HG02981 (cell line): Measurements from ENCODE around the gene A3GALT2.

Experiments used
- ATAC-seq: cut with Tn5 transposase; IDR thresholded peaks from one replicate; pipeline ENCODE4 v1.9.1; 2021; ENCODE audit warnings: mild to moderate bottlenecking, moderate library complexity; ENCODE audit not compliant: unreplicated experiment

The A3GALT2 gene

DNA sequence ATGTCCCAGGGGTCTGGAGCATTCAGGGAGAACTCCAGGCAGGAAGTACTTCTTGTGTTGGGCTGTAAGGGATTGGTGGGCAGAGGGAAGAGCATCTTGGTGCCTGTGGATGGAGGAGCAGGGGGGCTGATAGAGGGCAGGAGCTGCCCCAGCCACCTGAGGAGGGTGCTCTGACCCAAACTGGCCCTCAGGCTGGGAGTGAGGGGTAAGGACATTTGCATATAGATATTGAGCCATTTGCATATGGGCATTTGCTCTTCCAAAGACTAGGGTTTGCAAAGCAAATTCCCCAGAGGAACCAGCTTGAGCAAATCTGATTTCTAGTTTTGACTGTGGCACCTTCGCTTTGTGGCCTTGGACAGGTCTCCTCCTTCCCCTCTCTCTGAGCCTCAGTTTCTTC is 46.5 kb downstream of the A3GALT2 start:
- no peak for ATAC-seq

DNA sequence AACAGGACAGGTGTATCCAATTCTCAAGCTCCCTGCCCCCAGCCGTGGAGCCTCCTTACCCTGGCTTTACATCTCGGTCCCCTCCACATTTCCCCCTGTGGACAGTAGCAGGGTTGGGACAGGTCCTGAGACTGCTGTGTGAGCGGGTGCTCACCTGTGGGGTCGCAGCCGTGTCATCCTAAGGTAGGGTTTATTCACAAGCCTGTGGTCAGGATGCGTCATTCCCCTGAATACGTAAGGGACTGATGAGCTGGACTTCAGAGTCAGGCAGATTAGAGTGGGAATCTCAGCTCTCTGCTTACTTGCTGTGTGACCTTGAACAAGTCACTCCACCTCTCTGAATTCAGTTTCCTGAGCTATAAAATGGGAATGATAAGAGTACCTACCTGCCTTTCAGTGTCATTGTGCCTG is 46.9 kb downstream of the A3GALT2 start:
- no peak for ATAC-seq

DNA sequence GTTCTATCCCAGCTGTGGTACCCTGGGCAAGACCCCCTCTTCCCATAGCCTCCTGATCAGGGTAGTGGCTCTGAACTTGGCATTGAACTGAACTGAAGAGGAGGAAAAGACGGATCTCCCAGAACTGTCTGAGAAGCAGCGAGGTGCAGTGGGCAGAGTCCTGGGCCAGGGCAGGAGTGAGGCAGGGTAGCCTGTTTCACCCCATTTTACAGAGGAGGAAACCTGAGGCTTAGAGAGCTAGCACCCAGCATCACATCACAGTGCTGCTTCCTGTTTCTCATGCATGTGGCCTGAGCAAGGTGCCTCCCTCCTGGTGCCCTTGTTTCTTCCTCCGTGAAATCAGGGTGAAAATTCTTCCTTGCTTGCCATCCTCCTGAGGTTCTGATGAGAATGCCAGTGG is 47.5 kb downstream of the A3GALT2 start:
- no peak for ATAC-seq

DNA sequence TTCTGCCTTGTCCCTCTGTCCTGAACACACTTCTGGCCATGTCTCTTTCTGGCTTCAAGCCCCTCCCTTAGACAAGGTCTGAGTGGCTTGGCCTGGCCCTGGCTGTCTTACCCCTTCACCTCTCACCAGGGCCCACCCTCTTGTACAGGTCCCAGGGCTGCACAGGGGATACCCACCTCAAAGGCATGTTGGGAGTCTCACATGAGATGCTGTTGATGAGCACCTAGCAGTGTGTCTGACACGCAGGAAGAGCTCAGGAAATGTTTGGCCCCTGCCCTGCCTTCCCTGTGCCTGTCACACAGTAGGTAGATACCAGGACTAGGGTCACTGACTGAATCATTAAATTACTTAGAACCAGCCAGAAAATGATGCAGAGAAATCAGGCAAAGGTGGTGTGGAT is 48.0 kb downstream of the A3GALT2 start:
- ATAC-seq: no peak

DNA sequence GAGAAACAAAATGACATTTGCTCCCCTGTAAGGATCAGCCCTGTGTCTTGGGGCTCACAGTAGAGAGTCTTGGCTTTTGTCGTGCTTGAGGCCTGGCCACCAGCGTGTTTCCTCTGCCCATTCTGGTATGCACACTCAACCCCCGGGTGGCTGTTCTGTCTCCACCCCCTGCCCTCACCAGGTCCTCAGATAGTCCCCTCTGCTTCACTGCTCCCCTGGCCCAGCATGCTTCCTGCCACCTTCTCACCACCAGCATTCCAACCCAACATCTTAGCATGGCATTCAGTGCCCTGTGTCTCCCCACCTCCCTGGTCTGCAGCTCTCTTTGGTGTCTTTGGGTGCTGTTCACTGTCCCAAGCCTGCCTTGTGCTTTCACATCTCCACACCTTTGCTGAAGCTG is 48.4 kb downstream of the A3GALT2 start:
- no peak for ATAC-seq

DNA sequence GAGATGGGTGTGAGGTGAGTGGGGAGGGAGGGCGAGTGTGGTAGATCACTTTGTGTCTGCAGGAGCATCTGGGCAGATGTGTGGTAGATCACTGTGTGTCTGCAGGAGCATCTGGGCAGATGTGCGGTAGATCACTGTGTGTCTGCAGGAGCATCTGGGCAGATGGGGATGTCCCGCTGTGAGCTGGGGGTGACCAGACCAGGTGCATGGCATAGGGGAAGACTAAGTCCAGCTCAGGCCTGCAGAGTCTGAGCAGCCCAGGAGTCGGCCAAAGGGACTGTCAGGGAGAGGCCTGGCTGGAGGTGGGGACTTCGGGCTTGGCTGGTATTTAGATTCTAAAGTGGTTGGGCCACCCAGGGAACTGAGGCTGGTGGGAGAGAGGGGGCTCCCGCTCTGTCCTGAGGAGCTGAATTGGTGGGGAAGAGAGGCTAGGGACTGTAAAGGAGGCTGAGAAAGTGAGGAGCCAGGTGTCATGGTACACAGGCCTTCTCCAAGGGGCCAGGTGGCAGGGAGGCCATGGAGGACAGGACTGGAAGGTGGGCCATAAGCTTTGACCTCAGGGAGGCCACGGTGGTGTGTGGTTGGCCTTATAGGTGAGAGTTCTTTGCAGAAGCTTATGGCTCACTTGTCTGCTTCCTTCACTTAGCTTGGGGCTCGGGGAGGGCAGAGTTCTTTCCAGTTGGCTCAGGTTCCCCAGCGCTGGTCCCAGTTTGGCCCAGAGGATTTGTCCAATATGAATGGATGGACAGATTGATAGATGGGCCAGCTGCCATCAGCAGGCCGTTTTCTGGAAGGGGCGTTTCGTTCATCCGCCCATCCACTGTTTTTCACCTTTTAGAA is 49.0 kb downstream of the A3GALT2 start:
- no peak for ATAC-seq

DNA sequence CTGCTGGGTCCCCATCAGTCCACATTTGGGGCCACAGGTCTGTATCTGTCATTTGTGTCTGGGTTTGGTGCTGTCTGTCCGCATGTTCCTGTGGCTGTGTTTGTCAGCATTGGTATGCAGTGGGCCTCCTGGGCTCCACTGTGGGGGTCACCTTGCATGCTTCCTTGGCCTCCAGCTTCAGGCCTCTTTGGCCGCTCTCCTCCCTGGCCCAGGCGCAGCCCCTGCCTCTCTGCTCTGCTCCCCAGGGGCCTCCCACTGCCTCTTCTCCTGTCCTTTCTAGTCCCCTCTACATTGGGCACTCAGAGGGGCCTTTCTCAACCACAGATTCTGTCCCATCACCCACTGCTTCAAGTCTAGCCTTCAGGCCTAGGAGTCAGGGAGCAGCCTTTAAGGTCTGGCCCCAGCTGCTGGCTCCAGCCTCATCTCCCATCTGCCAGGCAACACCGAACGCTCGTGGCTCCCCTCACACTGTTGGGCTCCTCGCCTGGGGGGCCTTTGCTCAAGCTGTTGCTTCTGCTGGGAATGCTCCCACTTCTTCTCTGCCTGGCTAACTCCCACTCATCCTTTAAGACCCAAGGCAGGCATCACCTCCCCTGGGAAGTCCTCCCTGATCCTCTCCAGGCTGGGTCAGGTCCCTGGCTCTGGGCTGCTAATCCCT is 50.0 kb downstream of the A3GALT2 start:
- ATAC-seq: no peak

DNA sequence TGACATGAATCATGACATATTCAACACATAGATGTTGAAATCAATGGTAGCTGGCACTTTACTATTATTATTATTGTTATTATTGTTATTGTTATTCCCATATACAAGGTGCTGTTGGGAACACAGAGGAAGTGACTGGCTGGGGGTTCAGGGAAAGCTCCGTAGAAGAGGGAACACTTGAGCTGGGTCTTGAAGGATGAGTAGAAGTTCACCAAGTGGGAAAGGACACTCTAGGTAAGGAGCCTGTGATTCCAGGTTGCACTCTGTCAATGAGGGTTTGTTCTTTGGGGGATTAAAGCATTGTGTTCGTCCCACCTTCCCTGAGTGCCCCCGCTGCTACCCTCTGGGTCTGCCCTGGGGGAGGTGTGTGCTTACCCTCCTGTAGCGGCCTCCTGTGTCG is 50.5 kb downstream of the A3GALT2 start:
- no peak for ATAC-seq

DNA sequence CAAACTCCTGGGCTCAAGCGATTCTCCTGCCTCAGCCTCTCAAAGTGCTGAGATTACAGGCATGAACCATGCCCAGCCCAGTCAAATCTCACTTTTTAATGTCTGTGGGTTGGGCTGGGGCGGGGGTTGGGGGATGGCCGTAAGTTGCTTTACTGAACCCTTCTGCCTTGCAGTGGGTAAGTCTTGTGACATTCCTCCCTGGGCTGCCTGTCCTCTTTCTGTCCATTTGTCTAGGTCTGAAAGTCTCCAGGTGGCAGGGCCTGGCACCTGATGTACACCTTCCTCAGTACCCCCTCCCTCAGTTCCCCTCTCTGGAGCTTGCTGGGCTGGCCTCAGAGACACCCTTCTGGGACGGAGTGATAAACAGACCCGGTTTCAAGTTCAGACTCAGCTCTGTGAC is 51.3 kb downstream of the A3GALT2 start:
- no peak for ATAC-seq

DNA sequence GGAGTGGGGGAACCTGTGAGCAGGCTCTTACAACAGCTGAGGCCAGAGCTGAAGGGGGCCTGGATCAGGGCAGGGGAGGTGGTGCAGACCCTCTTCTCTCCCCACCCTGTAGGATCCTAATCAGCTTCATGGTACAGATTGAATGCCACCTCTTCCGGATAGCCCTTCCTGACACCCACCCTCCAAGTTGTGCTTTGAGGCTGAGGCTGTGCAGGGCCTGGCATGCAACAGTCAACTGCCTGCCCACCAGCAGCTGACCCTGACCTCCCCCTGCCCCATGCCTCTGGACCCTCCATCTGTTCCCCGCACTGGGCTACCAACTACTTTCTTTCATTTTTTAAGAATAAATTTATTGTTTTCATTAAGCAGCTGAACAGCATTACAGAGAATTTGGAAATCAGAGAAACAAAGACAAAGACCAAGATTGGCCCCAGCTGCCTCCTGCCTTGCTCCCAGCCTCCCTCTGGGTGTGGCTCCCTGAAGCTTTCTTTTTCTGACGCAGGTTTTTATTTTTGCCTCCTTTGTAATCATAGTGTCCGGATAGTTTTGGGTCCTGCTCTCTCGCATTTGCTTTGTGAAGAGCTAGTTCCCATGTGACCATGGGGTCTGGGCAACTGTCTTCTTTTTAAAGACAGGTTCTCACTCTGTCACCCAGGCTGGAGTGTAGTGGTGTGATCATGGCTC is 51.8 kb downstream of the A3GALT2 start:
- ATAC-seq: no peak

DNA sequence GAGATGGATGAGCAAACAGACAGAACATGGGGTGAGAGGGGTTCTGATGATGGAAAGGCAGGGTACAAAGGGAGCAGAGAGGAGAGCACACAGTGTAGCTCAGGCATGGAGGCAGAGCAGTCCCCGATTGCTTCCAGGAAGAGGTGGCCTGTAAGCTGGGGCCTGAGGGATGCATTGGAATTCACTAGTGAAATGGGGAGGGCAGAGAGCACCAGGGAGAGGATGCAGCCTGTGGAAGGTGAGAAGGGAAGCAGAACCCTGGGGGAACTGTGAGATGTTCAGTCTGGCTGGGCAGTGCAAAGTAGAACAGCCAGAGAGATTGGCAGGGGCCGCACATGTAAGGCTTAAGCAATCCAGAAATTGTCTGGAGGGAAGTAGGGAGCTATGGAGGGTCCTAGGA is 52.4 kb downstream of the A3GALT2 start:
- no peak for ATAC-seq

DNA sequence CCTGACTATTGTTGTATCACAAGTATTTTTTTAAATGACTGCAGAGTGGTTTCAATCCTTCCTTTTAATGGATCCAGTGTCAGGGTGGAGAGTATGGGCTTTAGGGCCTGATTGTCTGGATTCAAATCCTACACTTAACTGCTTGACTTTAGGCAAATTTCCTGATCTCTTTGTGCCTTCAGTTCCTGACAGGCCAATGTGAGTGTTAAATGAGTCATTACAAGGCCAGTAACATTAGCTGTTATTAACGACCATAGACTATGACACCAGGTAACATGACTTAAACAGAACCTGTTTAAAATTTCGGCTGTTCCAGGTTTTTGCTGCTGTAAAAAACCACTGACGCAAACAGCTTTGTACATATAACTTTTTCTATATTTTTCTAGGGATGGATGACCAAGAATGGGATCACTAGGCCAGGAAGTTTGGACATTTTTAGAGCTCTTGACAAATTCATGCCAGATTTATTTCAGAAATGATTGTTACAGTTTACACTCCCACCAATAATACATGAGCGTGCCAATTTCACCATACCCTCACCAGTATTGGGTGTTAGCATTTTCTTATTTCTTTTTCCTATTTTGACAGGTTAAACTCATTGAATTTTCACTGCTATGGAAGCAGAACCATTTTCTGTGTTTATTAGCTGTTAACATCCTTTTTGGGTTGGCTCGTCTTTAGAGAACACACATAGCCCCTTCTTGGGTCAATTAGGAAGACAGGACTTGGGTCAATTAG is 53.3 kb downstream of the A3GALT2 start:
- no peak for ATAC-seq

DNA sequence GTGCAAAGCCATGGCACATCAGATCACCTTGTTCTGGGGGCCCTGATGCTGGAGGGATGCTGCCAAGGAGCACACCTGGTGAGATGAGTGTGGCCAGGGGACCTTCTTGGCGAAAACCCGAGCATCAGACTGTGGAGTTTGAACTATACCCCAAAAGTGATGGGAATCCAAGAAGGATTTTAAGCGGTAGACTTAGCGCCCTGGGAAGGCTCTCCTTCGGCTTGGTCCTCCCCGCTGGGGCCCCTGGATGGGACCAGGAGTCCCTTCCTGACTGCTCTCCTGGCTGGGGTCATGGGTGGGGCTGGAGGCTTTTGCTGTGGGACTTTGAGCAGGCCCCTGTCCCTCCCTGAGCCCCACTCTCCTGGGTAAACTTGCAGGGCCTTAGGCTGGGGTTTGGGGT is 54.1 kb downstream of the A3GALT2 start:
- ATAC-seq: no peak

DNA sequence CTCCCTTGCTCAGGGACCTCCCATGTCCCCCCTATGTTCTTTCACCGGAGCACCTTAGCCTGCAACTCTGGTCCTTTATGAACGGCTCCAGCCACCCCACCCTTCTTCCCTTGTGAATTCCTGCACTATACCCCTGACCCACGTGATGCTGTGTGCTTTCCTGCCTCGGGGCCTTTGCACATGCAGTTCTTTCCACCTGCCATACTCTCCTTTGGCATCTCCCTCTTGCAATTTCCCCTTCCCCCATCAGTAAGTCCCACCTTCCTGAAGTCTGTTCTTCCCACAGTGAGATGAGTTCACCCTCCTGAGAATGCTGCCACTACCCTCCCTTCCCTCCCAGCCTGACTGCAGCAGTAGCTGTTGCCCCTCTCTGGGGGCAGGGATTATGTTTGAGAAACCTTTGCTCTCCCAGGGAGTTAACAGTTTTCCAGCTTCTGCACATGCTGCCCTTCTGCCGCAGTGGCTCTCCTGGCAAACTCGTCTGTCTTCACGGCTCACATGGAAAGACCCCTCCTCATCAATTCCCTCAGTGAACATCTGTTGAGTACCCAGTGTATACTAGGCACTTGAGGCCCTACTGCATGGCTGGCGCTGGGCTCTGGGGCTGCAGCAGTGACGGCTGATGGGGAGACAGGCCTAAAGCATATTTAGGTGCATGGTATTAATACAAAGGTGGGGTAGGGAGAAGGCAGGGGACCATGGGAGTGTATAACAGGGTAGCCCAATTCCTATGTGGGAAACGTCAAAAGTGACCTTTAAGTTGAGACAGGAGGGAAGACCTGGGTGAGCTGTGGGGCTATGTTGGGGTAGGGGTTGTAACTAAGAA is 54.9 kb downstream of the A3GALT2 start:
- ATAC-seq: no peak

DNA sequence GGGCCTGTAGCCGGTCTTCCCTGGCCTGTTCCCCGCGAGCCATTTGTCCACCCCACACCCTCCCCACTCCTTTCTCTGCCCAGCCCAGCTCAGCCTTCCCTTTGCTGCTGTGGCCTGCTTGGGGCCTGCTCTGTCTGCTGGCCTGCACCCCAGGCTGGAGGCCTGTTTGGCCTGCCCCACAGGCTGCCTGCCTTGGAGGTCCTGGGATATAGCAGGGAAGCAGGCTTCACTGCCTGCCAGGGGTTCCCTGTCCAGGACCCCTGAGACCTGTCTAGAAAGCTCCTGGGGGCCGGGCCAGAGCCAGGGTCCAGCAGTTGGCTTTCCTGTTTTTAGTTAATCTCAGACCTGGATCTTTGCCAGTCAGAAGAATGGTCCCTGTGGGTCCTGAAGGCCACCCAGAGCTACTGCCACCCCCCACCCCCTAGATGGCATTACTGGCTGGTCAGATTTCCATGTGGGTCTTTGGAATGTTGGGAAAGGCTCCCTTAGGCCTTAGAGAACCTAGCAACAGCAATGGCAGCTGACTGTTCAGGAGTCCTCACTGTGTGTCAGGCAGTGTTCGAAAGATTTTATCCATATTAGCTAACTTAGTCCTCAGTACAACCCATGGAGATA is 56.9 kb downstream of the A3GALT2 start:
- no peak for ATAC-seq

DNA sequence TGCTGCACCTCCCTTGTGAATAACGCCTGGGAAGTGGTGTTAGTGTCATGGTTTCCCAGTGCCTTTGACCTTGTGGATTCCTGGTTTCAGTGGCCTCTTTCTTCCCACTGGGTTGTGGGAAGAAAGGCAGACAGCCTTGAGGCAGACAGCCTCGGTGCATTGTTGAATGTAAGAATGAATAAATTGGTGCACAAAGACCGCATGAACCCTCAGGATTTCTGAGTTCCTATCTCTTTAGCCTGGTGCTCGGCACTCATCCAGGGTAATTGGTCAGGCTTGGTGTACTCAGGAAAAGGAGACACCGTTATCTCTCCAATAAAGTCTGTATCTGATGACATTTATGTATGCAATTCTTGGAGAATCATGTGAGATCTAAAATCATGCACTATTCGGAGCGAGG is 59.6 kb downstream of the A3GALT2 start:
- ATAC-seq: no peak

DNA sequence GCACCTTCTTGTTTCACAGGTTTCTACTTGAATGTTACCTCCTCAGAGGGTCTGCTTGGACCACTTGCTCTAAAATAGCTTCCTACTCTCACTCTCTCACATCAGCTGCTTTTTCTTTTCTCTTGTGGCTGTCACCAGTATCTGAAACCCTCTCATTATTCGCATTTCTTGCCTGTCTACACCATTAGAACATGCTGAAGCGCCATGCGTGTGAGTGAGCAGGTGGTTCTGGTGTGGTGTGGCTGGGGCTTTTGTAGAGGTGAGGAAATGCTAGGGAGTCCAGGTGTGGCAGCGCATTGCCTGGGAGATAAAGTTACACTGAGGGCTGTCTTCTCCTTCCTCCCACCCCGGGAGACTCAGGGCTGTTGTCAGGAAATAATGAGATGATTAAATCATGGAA is 60.5 kb downstream of the A3GALT2 start:
- ATAC-seq: no peak

DNA sequence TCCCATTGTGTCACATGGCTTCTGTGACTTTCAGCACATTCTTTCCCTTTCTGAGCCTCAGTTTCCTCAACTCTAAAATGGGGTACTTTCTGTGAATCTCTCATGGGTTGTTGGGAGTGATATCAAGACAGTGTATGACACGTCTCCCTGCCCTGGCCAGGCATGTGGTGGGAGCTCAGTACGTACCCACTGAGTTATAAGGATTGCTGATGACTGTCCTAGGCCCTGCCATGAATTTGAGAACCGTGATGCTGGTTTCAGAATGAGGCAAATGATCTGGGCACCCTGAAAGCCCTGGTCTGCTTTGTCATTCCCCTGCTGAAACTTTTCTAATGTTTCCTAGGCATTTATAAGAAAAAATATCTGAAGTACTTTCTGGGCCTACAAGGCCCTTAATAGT is 61.0 kb downstream of the A3GALT2 start:
- no peak for ATAC-seq

DNA sequence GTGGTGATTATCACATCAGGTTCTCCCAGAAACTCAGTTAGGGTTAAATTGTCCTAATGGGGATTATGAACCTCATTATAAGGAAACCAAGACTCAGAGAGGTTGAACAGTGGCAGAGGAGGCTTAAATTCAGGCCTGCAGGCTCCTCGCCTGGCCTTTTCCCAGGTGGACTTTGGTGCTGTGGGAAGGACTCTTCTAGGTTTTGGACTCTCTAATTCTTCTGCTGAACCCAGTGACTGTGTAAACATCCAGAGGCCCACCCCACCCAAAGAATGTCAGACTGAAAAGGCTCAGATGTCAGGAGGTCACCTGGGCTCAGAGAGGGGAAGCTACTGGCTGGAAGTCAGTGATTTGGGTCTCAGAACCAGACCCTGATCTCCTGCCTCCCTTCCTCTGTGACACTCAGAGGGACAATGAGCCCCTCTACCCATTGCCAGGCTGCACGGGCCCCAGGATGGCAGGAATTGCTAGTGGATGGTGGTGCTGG is 62.1 kb downstream of the A3GALT2 start:
- ATAC-seq: no peak
